ENCODE data around the gene ATP8A2.

The ATP8A2 gene

DNA sequence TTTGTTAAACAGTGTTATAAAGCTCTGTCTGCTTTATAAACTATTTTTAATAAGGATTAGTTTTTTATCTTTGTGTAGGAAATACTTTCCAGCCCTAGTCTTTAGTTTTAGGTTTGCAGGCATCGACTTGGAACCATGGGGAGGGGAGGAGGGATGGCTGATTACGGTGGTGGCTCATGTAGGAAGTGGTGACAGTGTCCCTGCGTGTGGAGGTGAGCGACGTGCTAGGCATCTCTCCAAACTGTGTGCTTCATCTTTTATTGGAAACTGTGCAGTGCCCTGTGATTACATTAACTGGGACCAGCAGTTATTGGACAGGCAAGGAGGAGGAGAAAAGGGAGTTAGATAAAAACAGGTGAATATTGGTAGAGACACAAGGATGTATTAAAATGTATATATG, 203.8 kb downstream of the ATP8A2 start:
- H3K27ac Mint-ChIP-seq = no peak overlapping the region
- H3K27me3 Mint-ChIP-seq = peaks cover 24% of the 10 kb centered on the region
- H3K36me3 Mint-ChIP-seq = no peaks in the 10 kb centered on the region
- H3K4me1 Mint-ChIP-seq = no peaks in the 10 kb centered on the region
- H3K9me3 Mint-ChIP-seq = no peaks in the 10 kb centered on the region
- no peak overlapping the region for H3K4me3 Mint-ChIP-seq
- CTCF ChIA-PET = interaction anchor here (0.7 to 2.2 kb wide), 3 partner anchors 489 to 570 kb away, joined by 3 to 20 read pairs (median 10); no protein-coding TSS in a partner anchor
- DNase-seq = no peak

DNA sequence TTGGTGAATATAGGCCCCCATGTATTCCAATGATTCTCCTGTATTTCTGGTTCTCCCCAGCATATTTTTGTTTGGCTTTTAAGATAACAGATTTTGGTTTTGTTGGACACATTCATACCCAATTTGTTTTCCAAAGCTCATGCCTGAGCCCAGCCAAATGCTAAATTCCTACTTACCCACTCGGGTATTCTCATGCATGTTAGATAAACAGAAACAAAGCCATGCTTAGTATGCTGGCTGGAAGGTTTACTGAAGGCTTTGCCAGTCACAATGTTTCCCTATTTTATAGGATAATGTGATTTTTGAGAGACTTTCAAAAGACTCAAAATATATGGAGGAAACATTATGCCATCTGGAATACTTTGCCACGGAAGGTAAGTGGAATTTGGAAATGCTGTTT, 206.8 kb downstream of the ATP8A2 start:
- DNase-seq = no peak
- no peak overlapping the region for H3K4me3 Mint-ChIP-seq
- CTCF ChIA-PET = interaction anchor here (0.7 to 0.8 kb wide), 2 partner anchors 26 to 498 kb away, joined by 3 read pairs; no protein-coding TSS in a partner anchor
- peaks cover 20% of the 10 kb centered on the region for H3K27me3 Mint-ChIP-seq
- H3K36me3 Mint-ChIP-seq = no peaks in the 10 kb centered on the region
- H3K9me3 Mint-ChIP-seq = no peaks in the 10 kb centered on the region
- H3K27ac Mint-ChIP-seq = no peak overlapping the region
- H3K4me1 Mint-ChIP-seq = no peaks in the 10 kb centered on the region

DNA sequence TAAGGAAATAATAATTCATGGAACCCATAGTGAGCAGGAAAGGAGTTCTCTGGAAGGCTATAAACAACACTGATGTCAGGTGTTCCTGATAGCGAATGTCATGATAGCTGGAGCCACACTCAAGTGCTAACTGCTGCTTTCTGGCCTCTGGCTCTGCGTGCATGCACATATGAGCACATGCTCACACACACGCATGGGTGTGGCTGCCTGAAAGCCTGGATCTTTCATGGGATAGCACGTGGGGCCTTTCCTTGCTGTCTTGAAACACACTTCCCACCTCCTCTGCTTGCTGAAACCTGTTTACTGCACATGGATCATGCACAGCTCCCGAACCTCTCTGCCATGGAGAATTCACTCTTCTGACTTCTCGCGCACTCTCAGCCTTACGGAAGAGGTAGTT, 207.4 kb downstream of the ATP8A2 start:
- CTCF ChIA-PET = interaction anchor here (0.8 to 1.3 kb wide), 2 partner anchors 69 to 497 kb away, joined by 3 to 4 read pairs; no protein-coding TSS in a partner anchor
- Mint-ChIP-seq H3K4me1 (no peaks in the 10 kb centered on the region), H3K9me3 (no peaks in the 10 kb centered on the region), H3K27me3 (peaks cover 18% of the 10 kb centered on the region), H3K27ac (no peak overlapping the region), H3K36me3 (no peaks in the 10 kb centered on the region), H3K4me3 (no peak overlapping the region)
- DNase-seq = no peak

DNA sequence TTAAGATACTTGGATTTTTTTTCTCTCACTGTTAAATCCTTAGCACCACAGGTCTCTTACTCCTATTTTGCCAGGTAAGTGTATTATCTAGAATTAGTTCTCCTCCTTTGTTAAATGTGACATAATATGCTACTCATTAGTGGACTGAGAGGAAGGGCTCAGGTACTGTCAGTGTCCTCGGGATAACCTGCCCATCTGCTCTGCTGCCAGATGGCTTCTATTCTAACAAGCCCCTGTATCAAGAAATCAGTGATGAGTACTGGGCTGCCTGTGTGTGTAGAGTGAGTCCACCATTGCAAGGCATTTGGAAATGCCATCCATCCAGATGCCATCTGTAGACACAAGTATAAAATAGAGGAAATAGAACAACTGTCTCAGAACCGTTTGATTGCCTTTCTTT, 209.6 kb downstream of the ATP8A2 start:
- H3K36me3 Mint-ChIP-seq = no peaks in the 10 kb centered on the region
- H3K9me3 Mint-ChIP-seq = no peaks in the 10 kb centered on the region
- DNase-seq = no peak
- H3K4me1 Mint-ChIP-seq = no peaks in the 10 kb centered on the region
- no peak overlapping the region for H3K27ac Mint-ChIP-seq
- H3K4me3 Mint-ChIP-seq = no peak overlapping the region
- peaks cover 14% of the 10 kb centered on the region for H3K27me3 Mint-ChIP-seq
- CTCF ChIA-PET = interaction anchor here (1.4 kb wide), 1 partner anchor 480 kb away, joined by 3 read pairs; no protein-coding TSS in a partner anchor

DNA sequence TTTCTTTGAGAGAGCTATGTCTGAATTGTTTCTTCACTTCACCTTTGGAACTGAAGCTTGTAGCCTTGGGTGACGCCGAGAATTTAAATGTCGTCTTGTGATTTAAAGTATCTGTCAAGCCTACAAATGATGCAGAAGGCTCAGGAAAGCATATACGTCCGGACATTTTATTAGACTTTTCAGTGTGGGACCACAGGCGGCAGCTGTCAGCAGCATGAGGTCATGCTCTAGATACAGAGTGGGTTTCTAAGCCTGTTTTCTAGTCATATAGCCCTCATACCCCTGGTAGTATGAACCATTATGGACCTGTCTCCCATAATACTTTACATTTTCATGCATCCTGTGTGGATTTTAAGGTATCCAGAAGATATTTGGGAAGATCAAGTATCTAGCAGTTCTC, 212.3 kb downstream of the ATP8A2 start:
- H3K4me1 Mint-ChIP-seq = no peaks in the 10 kb centered on the region
- H3K27ac Mint-ChIP-seq = no peak overlapping the region
- CTCF ChIA-PET = interaction anchor here (0.6 to 2.2 kb wide), 3 partner anchors 10 to 616 kb away, joined by 3 to 9 read pairs (median 3); no protein-coding TSS in a partner anchor
- H3K27me3 Mint-ChIP-seq = peaks cover 20% of the 10 kb centered on the region
- no peaks in the 10 kb centered on the region for H3K36me3 Mint-ChIP-seq
- no peak for DNase-seq
- no peaks in the 10 kb centered on the region for H3K9me3 Mint-ChIP-seq
- H3K4me3 Mint-ChIP-seq = no peak overlapping the region

DNA sequence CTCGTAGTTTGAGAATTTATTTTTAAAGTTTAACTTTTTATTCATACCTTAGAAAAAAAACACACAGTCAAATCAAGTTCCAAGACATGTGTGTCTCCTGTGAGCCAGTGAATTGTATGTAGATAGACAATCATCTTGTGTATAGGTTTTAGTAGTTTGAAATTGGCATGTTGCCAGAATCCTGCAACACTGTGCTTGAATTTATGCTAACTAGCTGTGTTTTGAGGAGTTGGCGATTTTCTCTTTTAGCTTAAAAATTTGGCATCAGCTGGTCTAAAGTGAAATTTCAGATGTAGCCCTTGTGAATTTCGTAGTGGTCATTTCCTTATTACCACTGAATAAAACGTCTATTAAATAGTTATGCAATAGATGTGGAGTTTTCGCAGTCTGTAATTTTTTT, 213.2 kb downstream of the ATP8A2 start:
- no peak overlapping the region for H3K4me3 Mint-ChIP-seq
- no peak for DNase-seq
- peaks cover 16% of the 10 kb centered on the region for H3K27me3 Mint-ChIP-seq
- H3K27ac Mint-ChIP-seq = no peak overlapping the region
- no peaks in the 10 kb centered on the region for H3K4me1 Mint-ChIP-seq
- CTCF ChIA-PET = interaction anchor here (1.0 kb wide), 1 partner anchor 10 kb away, joined by 5 read pairs; no protein-coding TSS in a partner anchor
- H3K9me3 Mint-ChIP-seq = no peaks in the 10 kb centered on the region
- H3K36me3 Mint-ChIP-seq = no peaks in the 10 kb centered on the region

DNA sequence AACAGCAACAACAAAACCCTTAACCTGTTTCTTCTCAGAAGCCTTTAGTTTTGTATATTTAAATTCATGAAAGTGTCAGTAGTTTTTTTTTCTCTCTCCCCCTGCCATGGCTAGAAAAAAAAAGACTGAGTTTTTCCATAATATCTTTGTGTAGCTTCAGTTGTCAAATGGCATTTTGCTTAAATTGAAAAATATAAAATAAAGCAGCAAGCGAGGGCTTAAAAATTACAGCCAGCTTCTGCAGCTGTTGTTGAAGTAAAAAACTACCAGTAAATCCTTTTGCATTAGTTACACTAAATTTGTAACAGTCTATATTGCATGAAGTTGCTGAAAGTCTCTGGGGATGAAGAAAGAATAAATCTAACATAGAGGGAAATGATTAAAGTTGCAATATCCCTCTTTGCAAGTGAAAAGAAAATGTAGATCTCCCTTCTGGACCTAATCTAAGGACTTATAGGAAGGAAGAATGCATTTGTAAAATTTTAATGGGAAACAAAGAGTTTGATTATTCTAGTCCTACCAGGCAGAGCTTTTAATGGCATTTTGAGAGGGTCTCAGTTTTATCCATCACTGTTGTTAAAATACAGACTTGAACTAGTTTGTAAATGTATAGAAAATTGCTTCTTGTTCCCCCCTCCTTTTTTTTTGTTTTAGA, 215.7 kb downstream of the ATP8A2 start:
- H3K36me3 Mint-ChIP-seq = no peaks in the 10 kb centered on the region
- H3K4me1 Mint-ChIP-seq = no peaks in the 10 kb centered on the region
- no peak overlapping the region for H3K27ac Mint-ChIP-seq
- H3K9me3 Mint-ChIP-seq = no peaks in the 10 kb centered on the region
- CTCF ChIA-PET = interaction anchor here (0.7 kb wide), 1 partner anchor 515 kb away, joined by 3 read pairs; no protein-coding TSS in a partner anchor
- H3K27me3 Mint-ChIP-seq = peaks cover 16% of the 10 kb centered on the region
- no peak for DNase-seq
- H3K4me3 Mint-ChIP-seq = no peak overlapping the region

DNA sequence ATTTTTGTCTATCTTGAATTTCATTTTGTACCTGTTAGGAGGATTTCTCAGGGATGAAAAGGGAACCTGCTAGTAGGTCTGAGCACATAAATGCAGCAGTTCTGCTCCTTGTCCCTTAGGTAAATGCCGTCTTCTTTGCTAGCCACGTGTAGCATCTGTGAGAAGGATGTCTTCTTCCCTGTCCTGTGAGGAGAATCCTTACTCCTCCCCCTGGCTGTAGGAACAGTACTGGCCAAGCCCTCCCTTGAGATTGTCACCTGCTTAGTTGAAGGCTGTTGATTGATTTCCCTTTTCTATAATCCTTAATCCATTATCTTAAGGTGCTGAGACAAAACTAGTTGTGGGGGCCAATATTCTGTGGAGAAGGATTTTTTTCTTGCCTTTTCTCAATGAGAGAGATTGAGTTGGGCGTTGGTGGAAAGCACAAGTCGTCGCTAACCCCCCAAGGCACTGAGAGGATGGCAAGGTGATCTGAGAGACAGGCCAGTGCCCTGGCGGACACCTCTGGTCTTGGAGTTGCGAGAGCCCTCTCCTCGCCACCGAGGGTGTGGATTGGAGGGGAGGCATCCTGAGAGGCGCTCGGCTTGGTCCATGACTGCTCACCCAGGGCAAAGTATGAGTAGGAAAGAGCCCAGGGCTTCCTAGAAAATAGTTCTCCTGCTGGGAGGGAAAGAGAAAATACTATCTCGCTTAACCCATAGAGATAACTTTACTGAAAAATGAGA, 216.7 kb downstream of the ATP8A2 start:
- Mint-ChIP-seq H3K9me3 (no peaks in the 10 kb centered on the region), H3K4me1 (no peaks in the 10 kb centered on the region), H3K27ac (no peak overlapping the region), H3K4me3 (no peak overlapping the region), H3K36me3 (no peaks in the 10 kb centered on the region), H3K27me3 (peaks cover 13% of the 10 kb centered on the region)
- CTCF ChIA-PET = no interaction called here
- DNase-seq = no peak

DNA sequence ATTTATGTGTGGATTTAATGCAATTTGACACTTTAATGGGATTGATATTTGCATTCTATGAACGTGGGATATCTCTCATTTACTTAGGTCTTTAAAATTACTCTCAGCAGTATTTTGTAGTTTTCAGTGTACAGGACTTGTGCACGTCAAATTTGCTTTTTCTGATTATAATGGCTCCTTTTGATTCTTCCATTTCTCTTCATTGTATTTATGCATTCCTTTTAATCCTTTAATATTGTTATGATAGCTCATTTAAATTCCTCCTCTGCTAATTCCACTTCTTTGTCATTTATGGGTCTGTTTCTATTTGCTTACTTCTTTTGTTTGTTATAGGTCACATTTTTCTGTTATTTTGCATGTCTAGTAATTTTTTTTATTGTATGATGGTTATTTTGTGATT, 226.6 kb downstream of the ATP8A2 start:
- Mint-ChIP-seq H3K4me3 (no peak overlapping the region), H3K27ac (no peak overlapping the region), H3K27me3 (peaks cover 30% of the 10 kb centered on the region), H3K36me3 (no peaks in the 10 kb centered on the region), H3K9me3 (no peaks in the 10 kb centered on the region), H3K4me1 (no peaks in the 10 kb centered on the region)
- DNase-seq = no peak
- CTCF ChIA-PET = no interaction called here

DNA sequence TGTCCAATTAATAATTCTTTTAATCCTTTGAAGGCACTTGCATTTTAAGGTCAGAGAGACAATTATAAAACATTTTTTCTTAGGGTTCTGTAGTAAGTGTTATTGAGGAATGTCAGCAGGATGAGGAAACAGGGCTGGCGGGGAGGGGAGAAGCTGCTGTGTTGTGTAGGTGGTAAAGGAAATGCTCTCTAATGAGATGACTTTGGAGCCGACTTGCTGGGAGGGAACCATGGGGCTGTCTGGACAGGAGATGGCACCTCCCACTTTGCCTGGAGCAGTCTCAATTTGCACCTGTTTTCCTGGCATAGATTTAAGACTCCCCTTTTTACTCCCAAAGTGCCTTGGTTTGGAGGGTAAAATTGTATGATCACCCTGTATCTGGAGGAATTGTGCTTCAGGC, 230.4 kb downstream of the ATP8A2 start:
- H3K4me3 Mint-ChIP-seq = no peak overlapping the region
- no peaks in the 10 kb centered on the region for H3K9me3 Mint-ChIP-seq
- H3K36me3 Mint-ChIP-seq = no peaks in the 10 kb centered on the region
- H3K27me3 Mint-ChIP-seq = peaks cover 24% of the 10 kb centered on the region
- H3K4me1 Mint-ChIP-seq = no peaks in the 10 kb centered on the region
- CTCF ChIA-PET = no interaction called here
- no peak for DNase-seq
- no peak overlapping the region for H3K27ac Mint-ChIP-seq

DNA sequence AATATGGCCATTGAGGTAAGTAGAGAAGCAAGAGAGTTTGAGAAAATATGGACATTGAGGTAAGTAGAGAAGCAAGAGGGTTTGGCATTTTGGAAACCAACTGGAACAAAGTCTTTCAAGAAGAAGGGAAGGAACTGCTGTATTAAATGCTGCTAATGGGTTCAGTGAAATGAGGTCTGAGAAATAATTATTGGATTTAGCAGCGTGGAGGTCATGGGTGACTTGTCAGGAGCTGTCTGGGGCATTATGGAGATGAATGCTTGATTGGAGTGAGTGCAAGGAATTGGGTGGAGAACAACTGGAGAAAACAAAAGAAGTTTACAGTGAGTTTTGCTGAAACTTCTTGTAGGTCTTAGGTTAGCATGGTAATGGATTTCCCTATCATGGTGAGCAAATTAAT, 232.3 kb downstream of the ATP8A2 start:
- Mint-ChIP-seq H3K9me3 (no peaks in the 10 kb centered on the region), H3K4me3 (no peak overlapping the region), H3K27ac (no peak overlapping the region), H3K4me1 (no peaks in the 10 kb centered on the region), H3K27me3 (peaks cover 19% of the 10 kb centered on the region), H3K36me3 (no peaks in the 10 kb centered on the region)
- CTCF ChIA-PET = no interaction called here
- DNase-seq = no peak

DNA sequence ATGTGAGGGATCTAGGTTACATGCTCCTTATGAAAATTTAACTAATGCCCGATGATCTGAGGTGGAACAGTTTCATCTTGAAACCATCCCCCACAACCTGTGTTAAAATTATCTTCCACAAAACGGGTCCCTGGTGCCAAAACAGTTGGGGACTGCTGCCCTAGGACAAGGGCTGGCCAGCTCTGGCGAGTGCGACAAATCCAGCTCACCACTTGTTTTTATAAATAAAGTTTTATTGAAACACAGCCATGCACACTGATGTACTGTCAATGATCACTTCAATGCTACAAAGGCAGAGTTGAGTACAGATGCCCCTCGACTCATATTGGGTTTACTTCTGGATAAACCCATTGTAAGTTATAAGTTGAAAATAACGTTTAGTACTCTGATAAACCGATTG, 235.3 kb downstream of the ATP8A2 start:
- Mint-ChIP-seq H3K4me1 (no peaks in the 10 kb centered on the region), H3K27me3 (peaks cover 9% of the 10 kb centered on the region), H3K9me3 (no peaks in the 10 kb centered on the region), H3K36me3 (no peaks in the 10 kb centered on the region), H3K4me3 (no peak overlapping the region), H3K27ac (no peak overlapping the region)
- DNase-seq = no peak
- CTCF ChIA-PET = no interaction called here

DNA sequence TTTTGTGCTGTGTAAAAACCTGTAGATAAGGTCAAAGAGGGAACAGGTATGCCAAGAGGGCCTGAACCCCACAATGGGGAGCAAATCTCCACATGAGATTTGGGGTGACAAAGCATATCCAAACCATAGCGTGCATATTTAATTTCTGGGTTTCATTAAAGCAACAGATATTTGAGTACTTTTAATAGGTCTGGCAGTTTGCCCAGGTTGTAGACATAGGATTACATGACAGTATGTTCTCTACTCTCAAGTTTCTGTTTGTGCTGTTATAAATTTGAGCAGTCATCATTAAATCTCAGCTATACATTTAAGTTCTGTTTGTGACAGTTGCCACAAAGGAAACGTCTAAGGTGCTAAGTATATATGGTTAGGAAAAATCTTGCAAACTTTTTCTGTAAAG, 236.4 kb downstream of the ATP8A2 start:
- Mint-ChIP-seq H3K27ac (no peak overlapping the region), H3K4me3 (no peak overlapping the region), H3K36me3 (no peaks in the 10 kb centered on the region), H3K4me1 (no peaks in the 10 kb centered on the region), H3K9me3 (no peaks in the 10 kb centered on the region), H3K27me3 (peaks cover under 1% of the 10 kb centered on the region)
- DNase-seq = no peak
- CTCF ChIA-PET = no interaction called here

DNA sequence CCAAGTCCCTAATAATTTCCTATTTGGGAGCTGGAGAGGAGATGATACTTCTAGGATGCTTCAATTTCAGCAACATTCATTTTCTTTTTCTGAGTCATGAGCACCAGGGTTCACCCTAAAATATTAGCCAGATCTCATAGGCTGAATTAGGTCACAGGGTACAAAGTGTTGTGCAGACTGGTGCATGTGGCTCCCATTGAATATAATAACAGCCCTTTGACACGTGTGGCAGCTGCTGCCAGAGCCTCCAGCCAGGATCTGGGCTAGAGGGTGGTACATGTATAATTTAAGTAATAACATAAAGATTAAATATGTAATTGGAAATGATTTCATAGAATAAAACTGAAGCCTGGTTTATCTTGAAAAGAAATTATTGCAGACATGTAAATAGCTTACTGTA, 244.9 kb downstream of the ATP8A2 start:
- CTCF ChIA-PET = no interaction called here
- peaks cover 18% of the 10 kb centered on the region for H3K27me3 Mint-ChIP-seq
- DNase-seq = no peak

DNA sequence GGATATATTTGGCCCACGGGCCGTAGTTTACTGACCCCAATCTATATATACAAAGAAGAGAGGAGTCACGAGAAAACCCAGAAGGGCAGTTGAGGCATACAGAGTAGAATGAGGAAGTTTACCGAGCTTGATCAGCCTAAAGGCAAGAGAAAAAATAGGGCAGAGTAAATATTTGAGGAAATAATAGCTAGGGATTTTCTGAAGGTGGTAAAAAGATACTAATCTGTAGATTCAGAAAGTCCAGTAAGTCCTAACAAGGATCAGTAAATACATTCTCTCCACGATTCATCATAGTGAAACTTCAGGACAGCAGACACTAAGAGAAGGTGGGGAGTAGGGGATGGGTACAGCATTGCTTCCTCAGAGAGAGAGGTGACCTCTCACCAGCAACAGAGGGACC, 248.1 kb downstream of the ATP8A2 start:
- no peaks in the 10 kb centered on the region for H3K36me3 Mint-ChIP-seq
- no peak for DNase-seq
- CTCF ChIA-PET = no interaction called here
- H3K9me3 Mint-ChIP-seq = no peaks in the 10 kb centered on the region
- no peak overlapping the region for H3K27ac Mint-ChIP-seq
- H3K27me3 Mint-ChIP-seq = peaks cover 14% of the 10 kb centered on the region
- no peak overlapping the region for H3K4me3 Mint-ChIP-seq
- H3K4me1 Mint-ChIP-seq = no peaks in the 10 kb centered on the region

More for the DNA sequence above, 244.9 kb downstream of the ATP8A2 start:
- Mint-ChIP-seq H3K9me3 (no peaks in the 10 kb centered on the region), H3K4me1 (no peaks in the 10 kb centered on the region), H3K27ac (no peak overlapping the region), H3K36me3 (no peaks in the 10 kb centered on the region), H3K4me3 (no peak overlapping the region)

Data from activated naive CD4-positive, alpha-beta T cell treated with anti-CD3 and anti-CD28 coated beads, Interleukin-2, amount 10 ng/mL, durations not matched to agents 7 days and 5 days (primary cell).